Measurements from ENCODE around the gene OR1M1.
"Not testable (repeated sequence)": the region's sequence is repeated elsewhere in the genome, so short reads cannot be mapped to it uniquely, and the experiment has no call there.

OR1M1 gene

GRCh38 chr19:9086761-9087160, at the start of gene OR1M1:
TSS of gene OR1M1 (plus strand) at chr19:9087061. CDS start at chr19:9093245, 6,184 bp downstream.
- DNase-seq = no peak

GRCh38 chr19:9037400-9038062, 49.3 kb upstream of the OR1M1 start:
- no peak for DNase-seq

GRCh38 chr19:9039728-9040127, 47.1 kb upstream of the OR1M1 start:
- no peak for DNase-seq

- no peak for DNase-seq
Observed at GRCh38 chr19:9040131-9040530, 46.7 kb upstream of the OR1M1 start.

GRCh38 chr19:9041023-9041422, 45.8 kb upstream of the OR1M1 start:
- no peak for DNase-seq

- no peak for DNase-seq
Observed at GRCh38 chr19:9043524-9043923, 43.3 kb upstream of the OR1M1 start.

- no peak for DNase-seq
Observed at GRCh38 chr19:9044449-9044848, 42.4 kb upstream of the OR1M1 start.

GRCh38 chr19:9046694-9047093, 40.2 kb upstream of the OR1M1 start:
- no peak for DNase-seq

GRCh38 chr19:9052894-9053293, 34.0 kb upstream of the OR1M1 start:
- DNase-seq = no peak

GRCh38 chr19:9053674-9054073, 33.2 kb upstream of the OR1M1 start:
- not testable (repeated sequence) for DNase-seq

GRCh38 chr19:9054207-9054606, 32.7 kb upstream of the OR1M1 start:
- DNase-seq = no peak

- no peak for DNase-seq
Observed at GRCh38 chr19:9054765-9055164, 32.1 kb upstream of the OR1M1 start.

GRCh38 chr19:9056131-9056530, 30.7 kb upstream of the OR1M1 start:
- DNase-seq = not testable (repeated sequence)

GRCh38 chr19:9057505-9058258, 29.2 kb upstream of the OR1M1 start:
- DNase-seq = no peak

GRCh38 chr19:9058905-9059667, 27.8 kb upstream of the OR1M1 start:
- DNase-seq = no peak

- no peak for DNase-seq
Observed at GRCh38 chr19:9060564-9061340, 26.1 kb upstream of the OR1M1 start.

- DNase-seq = no peak
Observed at GRCh38 chr19:9061879-9062278, 25.0 kb upstream of the OR1M1 start.

GRCh38 chr19:9065457-9066014, 21.3 kb upstream of the OR1M1 start:
- no peak for DNase-seq

- DNase-seq = no peak
Observed at GRCh38 chr19:9070066-9070465, 16.8 kb upstream of the OR1M1 start.

GRCh38 chr19:9071720-9072119, 15.1 kb upstream of the OR1M1 start:
- not testable (repeated sequence) for DNase-seq

GRCh38 chr19:9073806-9074205, 13.1 kb upstream of the OR1M1 start:
- no peak for DNase-seq

- no peak for DNase-seq
Observed at GRCh38 chr19:9075064-9075949, 11.6 kb upstream of the OR1M1 start.

Measured in NCI-H774 (cell line).